Pancreas (tissue), 10 donors: ENCODE results near the gene FBXW12. TPM values are rescaled to one million over a fixed set of nuclear protein-coding genes. Genes with fewer than 3 reads are reported as not detected.
A peak's percentile ranks its signal among the peaks of the same experiment; 100 is the strongest.

Experiments used
- ATAC-seq, 4 donors: fragments of 200-7000 bp; cut with Tn5 transposase; one replicate each; pipeline versions ENCODE4 v1.8.0 to v1.9.1; 2020; ENCODE audit warnings: mild to moderate bottlenecking in 4 of 4, moderate library complexity in 4 of 4
- DNase-seq, 6 donors: peaks; one replicate each; pipeline ENCODE4 v3.0.0-alpha.2; 2020
- FAIRE-seq: peaks from 2 replicates; lab custom pipeline; 2012; peaks lifted over from hg19 to GRCh38; lab: Jason Lieb, UNC
- H3K27ac ChIP-seq, 4 donors: fragments of 200-600 bp; sonication (generic); 1 replicate in 3 of 4; 2 replicates in 1 of 4; pipeline versions ENCODE4 v1.5.0 to v1.8.0; 2020
- H3K27me3 ChIP-seq, 4 donors: fragments of 200-600 bp; one replicate each; pipeline ENCODE4 v1.8.0; 2021
- H3K36me3 ChIP-seq, 3 donors: fragments of 200-600 bp; sonication (generic) in 1 of 3; one replicate each; pipeline versions ENCODE4 v1.5.0 to v1.8.0; 2020 to 2021
- H3K4me1 ChIP-seq, 3 donors: fragments of 200-600 bp; one replicate each; pipeline ENCODE4 v1.8.0; 2021
- H3K4me3 ChIP-seq, 4 donors: fragments of 200-600 bp; sonication (generic) in 2 of 4; one replicate each; pipeline versions ENCODE4 v1.5.0 to v1.8.0; 2020 to 2021
- H3K9me3 ChIP-seq, 4 donors: fragments of 200-600 bp; one replicate each; pipeline ENCODE4 v1.8.0; 2021
- WGBS, 2 donors: extraction: QIAGEN DNeasy Blood & Tissue Kit; methylation state at CpG; one replicate each; pipeline ENCODE4 v1.1.7; 2013; 5-methylcytosine and 5-hydroxymethylcytosine counted together
- intact Hi-C, 3 donors: fragments of 100-400 bp; cut with DNase I; formaldehyde crosslinking; loops; one replicate each; pipeline versions ENCODE4 v1.11.1 to v1.14.2; 2022
- polyA plus RNA-seq, 2 donors: library from polyadenylated mRNA; stranded (reverse); fragments of 200-250 nt; gene quantifications; one replicate each; pipeline ENCODE4 v1.2.3, GENCODE V29; 2013
- total RNA-seq, 6 donors: library from RNA; stranded (reverse); fragmentation: NEBNext Ultra II Directional in 4 of 6; extraction: Animal tissue kit (Norgen Biotek cat#: 25700) in 4 of 6; gene quantifications; one replicate each; pipeline versions ENCODE4 v1.2.1 to v1.2.4, GENCODE V29; 2021 to 2023
- TF ChIP-seq, protein P1 (sequence below), 4 donors: fragments of 200-600 bp; sonication (generic) in 3 of 4; IDR thresholded peaks; one replicate each; pipeline versions ENCODE4 v1.5.0 to v1.8.0; 2021; ENCODE audit warnings: antibody characterized with exemption in 4 of 4
- donor health status: healthy with polysubstance abuse.
- donor health status: DM: no; HTN: no; CAD: no; lungs with moderate emphysema.
- donor health status: DM: no; HTN: no; CAD: no.
- donor health status: control.
- donor health status: control.
- donor health status: Bipolar disorder and iron deficiency.
- donor health status: DM: yes; HTN: yes; CAD: no.
- donor health status: DM: no; HTN: no; CAD: no.
- donor health status: DM: no; HTN: no; CAD: no.
- donor health status: DM: yes; HTN: yes; CAD: no.

Gene FBXW12
- total and polyA plus RNA-seq, 8 donors, result 2.7 to 9.6 (median 5.8) TPM

DNA sequence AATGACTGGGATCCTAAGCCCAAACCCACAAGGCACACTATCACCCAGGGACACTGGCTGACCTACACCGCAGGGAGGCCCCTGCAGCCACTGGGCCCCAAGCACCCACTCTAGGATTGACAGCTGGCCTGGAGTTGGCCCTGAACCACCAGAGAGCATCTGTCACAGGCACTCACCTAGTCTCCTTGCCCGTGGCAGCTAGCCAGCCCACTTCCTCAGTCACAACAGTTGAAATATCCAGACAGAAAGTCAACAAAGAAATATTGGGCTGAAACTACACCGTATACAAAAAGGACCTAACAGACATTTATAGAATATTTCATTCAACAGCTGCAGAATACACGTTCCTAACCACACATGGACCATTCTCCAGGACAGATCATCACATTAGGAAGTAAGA is 33.4 kb upstream of the FBXW12 start:
- FAIRE-seq (no peak), ATAC-seq (no peak), DNase-seq (peak in 1 of 6 donors; percentile 60)
- no peak overlapping the region for H3K4me3 ChIP-seq
- intact Hi-C loops, result no loop called here
- H3K4me1 ChIP-seq, result no peaks in the 10 kb centered on the region
- 40 to 43% methylated on average over 4 of the region's 4 CpGs for WGBS, 2 donors
- H3K27ac ChIP-seq, result no peak overlapping the region
- TF ChIP-seq, protein P1, sequence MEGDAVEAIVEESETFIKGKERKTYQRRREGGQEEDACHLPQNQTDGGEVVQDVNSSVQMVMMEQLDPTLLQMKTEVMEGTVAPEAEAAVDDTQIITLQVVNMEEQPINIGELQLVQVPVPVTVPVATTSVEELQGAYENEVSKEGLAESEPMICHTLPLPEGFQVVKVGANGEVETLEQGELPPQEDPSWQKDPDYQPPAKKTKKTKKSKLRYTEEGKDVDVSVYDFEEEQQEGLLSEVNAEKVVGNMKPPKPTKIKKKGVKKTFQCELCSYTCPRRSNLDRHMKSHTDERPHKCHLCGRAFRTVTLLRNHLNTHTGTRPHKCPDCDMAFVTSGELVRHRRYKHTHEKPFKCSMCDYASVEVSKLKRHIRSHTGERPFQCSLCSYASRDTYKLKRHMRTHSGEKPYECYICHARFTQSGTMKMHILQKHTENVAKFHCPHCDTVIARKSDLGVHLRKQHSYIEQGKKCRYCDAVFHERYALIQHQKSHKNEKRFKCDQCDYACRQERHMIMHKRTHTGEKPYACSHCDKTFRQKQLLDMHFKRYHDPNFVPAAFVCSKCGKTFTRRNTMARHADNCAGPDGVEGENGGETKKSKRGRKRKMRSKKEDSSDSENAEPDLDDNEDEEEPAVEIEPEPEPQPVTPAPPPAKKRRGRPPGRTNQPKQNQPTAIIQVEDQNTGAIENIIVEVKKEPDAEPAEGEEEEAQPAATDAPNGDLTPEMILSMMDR (IDR thresholded peaks at IDR 0.05), result no peak
- no peaks in the 10 kb centered on the region for H3K9me3 ChIP-seq
- no peaks in the 10 kb centered on the region for H3K36me3 ChIP-seq
- no peaks in the 10 kb centered on the region for H3K27me3 ChIP-seq

DNA sequence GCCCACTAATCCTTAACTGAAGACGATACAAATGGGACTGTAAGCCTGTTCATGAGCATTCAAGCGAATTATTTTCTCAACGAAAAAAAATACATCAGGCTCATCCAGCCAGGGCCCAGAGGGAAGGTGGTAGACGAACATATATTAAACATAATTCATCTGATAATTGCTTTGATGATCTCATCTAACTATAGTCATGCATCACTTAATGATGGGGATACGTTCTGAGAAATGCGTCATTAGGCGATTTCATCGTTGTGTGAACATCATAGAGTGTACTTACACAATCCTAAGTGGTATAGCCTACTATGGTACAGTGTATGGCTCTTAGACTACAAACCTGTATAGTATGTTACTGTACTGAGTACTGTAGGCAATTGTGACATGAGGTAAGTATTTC is 28.6 kb upstream of the FBXW12 start:
- FAIRE-seq (no peak), ATAC-seq (no peak), DNase-seq (no peak)
- 89 to 91% methylated on average over 8 of the region's 8 CpGs for WGBS, 2 donors
- Histone ChIP-seq H3K27me3 (no peaks in the 10 kb centered on the region), H3K4me1 (no peaks in the 10 kb centered on the region), H3K36me3 (no peaks in the 10 kb centered on the region), H3K27ac (no peak overlapping the region), H3K9me3 (no peaks in the 10 kb centered on the region), H3K4me3 (no peak overlapping the region)
- intact Hi-C loops, result no loop called here
- TF ChIP-seq, protein P1 (IDR thresholded peaks at IDR 0.05), result no peak

DNA sequence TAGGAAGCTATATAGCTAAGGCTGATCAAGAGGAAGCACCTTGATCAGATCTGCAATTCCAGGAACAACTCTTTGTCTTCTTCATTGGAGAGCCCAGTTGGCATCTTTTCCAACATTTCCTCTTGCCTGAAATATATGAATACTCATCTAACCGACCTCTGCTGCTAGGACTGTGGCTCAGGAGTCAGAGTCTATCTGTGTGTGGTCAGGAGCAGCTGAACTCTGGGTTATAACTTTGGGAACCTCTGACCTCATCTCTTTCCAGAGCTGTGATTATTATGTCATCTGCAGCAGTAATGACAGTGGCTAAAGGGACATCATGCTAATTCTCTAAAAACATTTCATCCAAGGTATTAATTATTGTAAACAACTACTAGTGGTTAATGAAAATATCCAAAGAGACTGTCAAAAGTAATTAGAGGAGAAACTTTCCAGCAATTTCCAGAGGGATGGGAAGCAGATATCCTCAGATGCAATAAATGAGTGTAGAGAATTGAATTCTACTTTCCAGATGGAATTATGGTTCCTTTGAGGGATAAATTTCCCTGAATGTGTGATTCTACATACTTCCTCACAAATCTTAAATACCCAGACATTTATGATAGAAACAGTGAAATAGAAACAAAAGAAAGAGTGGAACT is 27.0 kb upstream of the FBXW12 start:
- Histone ChIP-seq H3K9me3 (no peaks in the 10 kb centered on the region), H3K36me3 (no peaks in the 10 kb centered on the region), H3K27ac (no peak overlapping the region), H3K4me1 (no peaks in the 10 kb centered on the region), H3K4me3 (no peak overlapping the region), H3K27me3 (no peaks in the 10 kb centered on the region)
- WGBS, 2 donors, result 69 to 72% methylated on average over 1 of the region's 1 CpG
- ATAC-seq, result no peak
- TF ChIP-seq, protein P1 (IDR thresholded peaks at IDR 0.05), result no peak
- intact Hi-C loops, result no loop called here
- no peak for DNase-seq
- no peak for FAIRE-seq

DNA sequence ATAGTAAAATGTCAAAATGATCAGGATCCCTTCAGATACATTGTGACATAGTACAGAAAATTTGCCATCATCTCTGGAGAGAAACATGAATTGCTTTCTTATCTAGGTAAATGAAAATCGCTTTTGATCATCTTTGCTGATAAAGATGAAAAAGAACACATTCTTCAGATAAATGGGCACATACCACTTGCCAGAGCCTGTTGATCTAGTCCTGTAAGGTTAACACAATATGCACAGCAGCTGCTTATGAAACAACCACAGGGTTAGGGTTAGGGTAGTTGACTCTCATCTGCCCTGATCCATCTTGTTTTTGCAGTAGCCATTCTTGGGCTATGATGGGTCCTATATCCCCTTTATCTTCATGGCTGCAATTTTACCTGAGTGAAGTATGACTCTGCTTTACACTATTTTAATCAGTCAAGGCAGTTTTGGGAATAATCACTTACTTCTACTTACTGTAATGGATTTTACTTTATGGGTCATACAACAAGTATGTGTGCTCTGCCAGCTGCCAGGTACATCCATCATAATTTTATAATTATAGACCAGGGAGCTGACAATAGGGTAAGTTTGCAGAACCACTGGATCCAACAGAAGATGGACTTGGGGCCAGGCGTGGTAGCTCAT is 26.0 kb upstream of the FBXW12 start:
- Histone ChIP-seq H3K27ac (no peak overlapping the region), H3K27me3 (no peaks in the 10 kb centered on the region), H3K4me1 (no peaks in the 10 kb centered on the region), H3K36me3 (no peaks in the 10 kb centered on the region), H3K9me3 (no peaks in the 10 kb centered on the region), H3K4me3 (no peak overlapping the region)
- TF ChIP-seq, protein P1 (IDR thresholded peaks at IDR 0.05), result no peak
- no peak for DNase-seq
- no peak for FAIRE-seq
- 69 to 75% methylated on average over 2 of the region's 2 CpGs for WGBS, 2 donors
- intact Hi-C loops, result no loop called here
- ATAC-seq, result no peak

DNA sequence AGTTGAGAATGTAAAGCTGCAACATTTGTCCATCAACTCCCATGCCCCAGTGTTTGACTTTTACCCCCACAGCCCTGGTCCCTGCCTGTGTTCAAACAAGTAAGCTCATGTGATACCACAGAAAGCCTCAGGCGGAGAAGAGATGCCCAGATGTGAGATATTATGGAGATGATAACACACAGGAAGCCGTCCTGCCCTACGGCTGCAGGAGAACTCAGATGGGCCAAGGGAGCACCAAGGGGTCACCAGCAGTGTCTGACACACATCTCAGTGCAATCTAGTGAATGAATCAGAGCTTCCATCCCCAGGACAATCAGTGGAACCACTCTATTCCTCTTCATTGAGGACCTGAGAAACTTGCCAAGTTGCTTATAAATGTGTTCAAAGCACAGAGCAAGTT is 24.5 kb upstream of the FBXW12 start:
- Histone ChIP-seq H3K4me3 (no peak overlapping the region), H3K9me3 (no peaks in the 10 kb centered on the region), H3K27me3 (no peaks in the 10 kb centered on the region), H3K36me3 (no peaks in the 10 kb centered on the region), H3K4me1 (no peaks in the 10 kb centered on the region), H3K27ac (no peak overlapping the region)
- 86 to 89% methylated on average over 3 of the region's 3 CpGs for WGBS, 2 donors
- no peak for FAIRE-seq
- DNase-seq, result no peak
- TF ChIP-seq, protein P1 (IDR thresholded peaks at IDR 0.05), result no peak
- intact Hi-C loops, result no loop called here
- no peak for ATAC-seq
